Fibroblast of the conjunctiva (primary cell): ENCODE data around the gene TTC8.
A peak's percentile ranks its signal among the peaks of the same experiment; 100 is the strongest.
"Not testable (repeated sequence)": the region's sequence is repeated elsewhere in the genome, so short reads cannot be mapped to it uniquely, and the experiment has no call there.

Experiments used
- DNase-seq: peaks from one replicate; pipeline ENCODE4 v3.0.0-alpha.2; 2010; ENCODE audit warnings: low read depth

The TTC8 gene

DNA sequence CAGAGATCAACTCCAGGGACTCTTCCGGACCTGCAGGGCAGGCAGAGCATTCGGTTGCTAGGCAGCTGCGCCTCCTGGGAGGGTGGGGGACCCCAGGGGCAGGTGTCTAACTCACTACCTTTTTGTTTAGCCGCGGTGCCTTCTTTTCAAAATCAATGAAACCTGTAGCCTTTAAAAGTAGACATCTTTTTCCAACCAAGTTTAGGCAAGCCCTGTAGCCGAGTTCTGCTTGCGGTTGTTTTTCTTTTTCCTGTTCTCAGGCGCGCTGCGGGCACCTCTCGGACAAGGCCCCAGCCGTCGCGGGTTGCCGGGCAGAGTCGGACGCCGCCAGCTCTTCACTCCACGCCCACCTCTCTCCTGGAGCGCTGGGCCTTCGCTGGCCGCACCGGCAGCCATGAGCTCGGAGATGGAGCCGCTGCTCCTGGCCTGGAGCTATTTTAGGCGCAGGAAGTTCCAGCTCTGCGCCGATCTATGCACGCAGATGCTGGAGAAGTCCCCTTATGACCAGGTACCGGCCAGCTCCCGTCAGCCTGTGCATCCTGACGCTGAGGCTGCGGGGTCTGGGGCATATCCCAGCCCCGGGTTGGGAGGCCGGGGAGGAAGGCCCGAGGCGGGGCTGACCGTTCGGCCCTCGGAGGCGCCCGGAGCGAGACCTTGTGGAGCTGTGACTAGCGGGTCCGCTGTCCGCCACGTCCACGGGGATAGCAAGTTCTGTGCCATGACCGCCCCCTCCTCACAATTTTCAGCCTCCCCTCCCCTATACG is at the start of gene TTC8:
TSS of gene TTC8 (plus strand) at position 338 of the 764 bp plus-strand sequence. CDS start at position 395, 57 bp downstream.
- DNase-seq: peak; percentile 81

DNA sequence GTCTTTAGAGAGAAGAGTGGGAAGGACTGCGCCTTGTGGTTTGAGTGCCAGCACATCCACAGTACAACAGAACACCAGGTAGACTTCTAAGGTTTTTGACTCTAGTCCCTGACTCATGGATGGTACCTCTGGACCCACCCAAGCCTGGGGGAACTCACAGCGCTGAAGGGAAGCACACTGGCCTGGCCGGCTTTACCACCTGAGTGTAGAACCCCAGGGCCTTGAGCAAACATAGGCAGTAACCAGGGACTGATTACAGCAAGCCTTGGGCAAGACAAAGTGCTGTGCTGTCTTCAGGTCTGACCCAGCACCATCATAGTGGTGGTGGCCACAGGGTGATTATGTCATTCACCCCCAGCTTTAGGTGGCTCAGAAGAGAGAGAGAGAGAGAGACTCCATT is 48.9 kb upstream of the TTC8 start:
- DNase-seq: no peak

DNA sequence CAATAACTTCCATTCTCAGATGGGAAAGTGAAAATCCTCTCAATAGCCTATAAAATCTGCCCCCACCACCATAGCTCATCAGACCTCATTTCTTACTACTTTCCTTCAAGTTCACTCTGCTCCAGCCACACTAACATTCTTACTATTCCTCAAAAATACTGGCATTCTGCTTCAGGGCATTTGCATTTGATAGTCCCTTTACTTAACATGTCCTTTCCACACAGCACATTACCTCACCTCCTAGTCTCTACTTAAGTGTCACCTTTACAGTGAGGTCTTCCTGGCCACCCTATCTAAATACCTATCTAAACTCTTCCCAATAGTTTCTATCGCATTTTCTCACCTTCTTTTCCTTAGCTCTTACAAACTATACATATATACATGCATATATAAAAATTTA is 38.5 kb upstream of the TTC8 start:
- no peak for DNase-seq

DNA sequence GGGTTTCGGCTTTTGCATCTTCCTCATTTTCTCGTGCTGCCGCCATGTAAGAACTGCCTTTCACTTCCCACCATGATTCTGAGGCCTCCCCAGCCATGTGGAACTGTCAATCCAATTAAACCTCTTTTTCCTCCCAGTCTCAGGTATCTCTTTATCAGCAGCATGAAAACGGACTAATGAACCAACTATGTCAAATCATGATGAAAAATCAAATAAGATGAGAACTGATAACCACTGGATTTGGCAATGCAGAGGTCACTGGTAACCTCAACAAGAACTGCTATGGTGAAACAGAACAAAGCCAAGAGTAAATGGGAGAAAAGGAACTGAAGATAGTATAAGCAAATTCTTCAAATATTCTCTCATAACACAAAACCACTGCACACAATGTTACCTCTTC is 37.7 kb upstream of the TTC8 start:
- DNase-seq: no peak

DNA sequence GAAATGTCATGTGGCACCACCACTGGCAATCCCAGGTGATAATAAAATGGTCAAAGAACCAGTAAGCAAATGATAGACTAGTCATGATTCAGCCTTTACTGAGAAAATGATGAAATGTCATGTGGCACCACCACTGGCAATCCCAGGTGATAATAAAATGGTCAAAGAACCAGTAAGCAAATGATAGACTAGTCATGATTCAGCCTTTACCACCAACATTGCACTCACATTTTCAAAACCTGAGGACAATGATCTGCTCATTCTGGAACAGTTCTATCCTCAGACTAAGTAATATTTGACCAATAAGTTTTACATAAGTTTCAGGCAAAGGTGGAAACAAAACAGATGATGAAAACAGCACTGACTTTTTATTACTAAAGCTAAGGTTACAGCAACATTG is 34.9 kb upstream of the TTC8 start:
- DNase-seq: not testable (repeated sequence)

DNA sequence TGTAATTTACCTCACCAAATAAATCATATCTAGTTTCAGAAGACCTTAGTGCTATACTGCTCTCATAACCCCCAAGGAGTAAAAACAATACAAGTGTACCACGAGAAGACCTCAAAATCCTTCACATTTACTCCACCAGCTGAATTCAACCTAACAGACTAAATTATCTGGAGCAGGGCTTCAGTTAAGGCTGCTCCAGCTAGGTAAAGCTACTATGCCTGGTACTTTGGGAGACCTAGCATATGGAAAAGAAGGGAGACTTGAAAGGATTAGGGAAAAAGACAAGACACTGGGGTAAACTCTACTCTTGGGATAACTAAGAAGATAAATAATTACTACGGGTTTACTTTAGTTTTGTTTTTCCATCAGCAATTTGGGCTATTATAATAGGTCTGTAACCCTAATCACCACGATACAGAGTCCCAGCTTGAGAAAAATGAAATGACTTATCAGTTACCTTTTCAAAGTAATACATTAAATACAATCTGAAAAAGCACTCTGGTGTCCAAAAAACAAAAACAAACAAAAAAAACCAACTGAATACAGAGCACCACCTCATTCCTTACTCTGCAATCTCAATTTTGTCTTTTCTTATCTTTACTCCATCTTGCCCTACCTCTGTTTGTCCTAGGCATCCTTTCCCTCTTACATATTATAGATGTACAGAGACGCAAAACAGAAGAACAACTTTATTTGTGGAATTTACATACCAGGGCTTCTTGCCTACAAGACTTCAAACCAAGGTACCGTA is 33.8 kb upstream of the TTC8 start:
- DNase-seq: no peak

DNA sequence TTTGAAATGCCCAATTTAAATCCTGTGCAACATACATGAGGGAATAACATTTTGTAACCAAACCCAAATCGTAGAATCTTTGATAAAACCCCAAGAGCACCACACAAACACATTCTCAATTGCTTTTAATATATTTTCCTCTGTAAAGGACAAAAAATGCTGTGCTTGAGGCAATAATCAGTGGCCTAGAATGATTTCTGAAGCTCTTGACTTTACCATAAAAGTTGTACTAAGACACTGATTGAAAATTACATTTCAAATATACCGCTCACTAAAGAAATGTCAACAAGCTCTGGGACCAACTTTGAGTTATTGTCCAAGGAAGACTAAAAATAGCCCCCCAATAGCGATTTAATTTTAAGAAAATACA is 33.2 kb upstream of the TTC8 start:
- no peak for DNase-seq

DNA sequence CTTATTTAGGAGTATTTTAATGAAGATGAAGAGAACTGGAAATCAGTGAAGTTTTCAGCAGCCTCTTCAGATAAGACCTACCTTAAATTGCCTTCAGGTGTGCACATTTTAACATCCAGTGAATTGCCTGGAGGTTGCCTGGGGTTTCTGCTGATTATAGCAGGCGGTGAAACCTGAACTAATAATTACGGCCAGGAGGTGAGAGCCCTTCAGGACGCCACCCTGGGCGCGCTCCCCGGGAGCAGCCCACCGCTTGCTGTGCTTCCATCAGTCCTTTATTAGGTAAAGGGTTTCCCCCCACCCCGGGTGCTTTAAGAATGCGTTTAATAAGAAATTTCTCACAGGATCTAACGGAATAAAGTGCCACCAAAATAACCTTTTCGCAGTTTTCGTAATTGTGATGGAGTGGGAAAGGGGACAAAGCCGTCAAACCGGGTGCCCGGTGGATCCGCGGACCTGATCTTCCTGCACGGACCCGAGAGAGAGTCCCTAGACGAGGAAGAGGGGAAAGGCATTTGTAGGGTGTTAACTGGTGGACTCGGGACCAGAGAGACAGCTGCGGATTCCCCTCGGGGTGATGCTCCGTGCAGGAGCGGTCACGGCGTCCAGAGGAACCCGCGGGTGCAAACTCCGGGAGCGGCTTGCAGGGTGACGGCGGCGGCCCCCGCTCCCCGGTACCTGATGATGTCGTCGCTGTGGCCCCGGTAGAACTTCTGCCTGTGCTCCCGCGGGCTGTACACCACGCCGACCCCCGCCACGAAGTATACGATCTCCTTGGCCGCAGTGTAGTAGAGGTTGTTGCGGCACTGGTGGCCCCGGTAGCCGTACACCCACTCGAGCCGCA is 32.6 kb upstream of the TTC8 start:
- no peak for DNase-seq

DNA sequence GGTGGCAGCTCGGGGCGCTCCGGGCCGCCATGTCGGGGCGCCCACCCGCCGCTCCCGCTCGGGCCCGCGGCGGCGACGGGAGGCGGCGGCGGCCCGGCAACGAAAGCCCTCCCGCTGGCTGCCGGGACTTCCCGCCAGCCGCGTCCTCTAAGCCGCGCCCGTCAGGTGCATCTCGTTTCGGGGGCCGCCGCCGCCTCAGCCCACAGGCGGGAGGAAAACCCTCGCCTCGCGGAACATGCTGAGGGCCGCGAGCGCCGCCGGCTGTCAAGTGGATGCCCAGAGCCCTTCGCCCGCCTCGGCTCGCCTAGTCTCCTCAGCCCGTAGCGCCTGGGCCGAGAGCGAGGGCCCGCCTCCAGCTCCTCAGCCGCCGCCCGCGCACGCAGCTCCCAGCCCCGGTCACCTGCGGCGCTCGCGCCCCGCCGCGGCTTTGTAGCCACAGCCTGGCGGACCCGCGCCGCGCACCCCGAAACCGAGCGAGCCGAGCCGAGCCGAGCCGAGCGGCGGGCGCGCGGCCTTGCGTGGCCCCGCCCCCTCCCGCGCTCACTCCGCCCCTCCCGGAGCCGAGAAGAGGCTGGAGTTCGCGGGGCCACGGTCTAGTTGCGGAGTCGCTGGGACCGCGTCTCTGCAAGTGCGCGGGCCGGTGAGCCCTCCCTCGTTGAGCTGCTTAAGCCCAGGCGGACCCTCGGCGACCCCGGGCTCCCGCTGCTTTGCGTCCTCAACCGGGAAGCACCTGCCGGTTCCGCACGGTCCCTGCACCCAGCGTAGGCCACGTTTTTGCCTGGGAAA is 31.8 kb upstream of the TTC8 start, which contains the start of gene EML5:
TSS of gene EML5 (minus strand) at position 481 of the 786 bp plus-strand sequence. CDS start at position 31, 450 bp downstream.
- peak; percentile 10 for DNase-seq

DNA sequence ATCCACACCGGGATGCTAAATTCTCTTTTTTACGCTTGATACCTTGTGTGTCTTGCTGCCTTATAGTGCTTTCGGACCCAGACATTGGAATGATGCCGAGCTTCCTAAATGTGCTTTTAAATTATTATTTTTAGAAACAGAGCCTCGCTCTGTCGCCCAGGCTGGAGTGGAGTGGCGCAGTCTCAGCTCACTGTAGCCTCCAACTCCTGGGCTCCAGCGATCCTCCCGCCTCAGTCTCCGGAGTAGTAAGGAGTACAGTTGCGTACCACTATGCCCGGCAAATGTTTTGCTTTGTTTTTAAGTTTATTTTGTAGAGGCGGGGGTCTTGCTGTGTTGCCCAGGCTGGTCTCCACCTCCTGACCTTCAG is 31.2 kb upstream of the TTC8 start:
- DNase-seq: no peak

DNA sequence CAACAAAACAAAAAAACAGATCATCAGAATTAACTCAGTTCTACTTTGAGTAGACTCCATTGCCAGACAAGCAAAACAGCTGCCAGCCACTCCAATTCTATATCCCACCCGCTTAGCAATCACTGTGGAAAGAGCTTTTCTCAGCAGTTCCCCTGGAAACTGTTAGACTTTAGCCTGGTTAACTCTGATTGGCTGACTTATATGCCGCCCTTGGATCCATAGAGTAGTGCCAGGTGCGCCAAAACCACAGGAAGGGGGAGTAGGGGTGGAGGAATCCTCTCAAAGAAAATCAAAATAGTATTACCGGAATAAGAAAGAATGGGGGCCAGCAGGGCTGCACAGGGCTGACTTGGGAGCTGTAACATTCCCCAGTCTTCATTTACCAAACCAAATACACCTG is 26.3 kb upstream of the TTC8 start:
- no peak for DNase-seq

DNA sequence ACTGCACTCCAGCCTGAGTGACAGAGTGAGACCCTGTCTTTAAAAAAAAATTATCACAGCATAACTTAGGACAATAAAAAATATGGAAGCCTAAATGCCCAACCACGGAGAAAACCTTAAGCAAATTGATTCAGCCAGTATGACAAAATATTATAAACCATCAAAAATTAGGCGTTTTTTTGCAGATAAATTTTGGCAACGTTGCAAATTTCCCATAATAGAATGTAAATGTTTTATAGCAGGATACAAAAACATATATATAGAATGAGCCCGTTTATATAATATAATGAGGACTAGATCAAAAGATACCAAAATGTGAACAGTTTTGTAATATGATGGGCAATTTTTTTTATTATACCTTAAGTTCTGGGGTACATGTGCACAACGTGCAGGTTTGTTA is 24.9 kb upstream of the TTC8 start:
- no peak for DNase-seq

DNA sequence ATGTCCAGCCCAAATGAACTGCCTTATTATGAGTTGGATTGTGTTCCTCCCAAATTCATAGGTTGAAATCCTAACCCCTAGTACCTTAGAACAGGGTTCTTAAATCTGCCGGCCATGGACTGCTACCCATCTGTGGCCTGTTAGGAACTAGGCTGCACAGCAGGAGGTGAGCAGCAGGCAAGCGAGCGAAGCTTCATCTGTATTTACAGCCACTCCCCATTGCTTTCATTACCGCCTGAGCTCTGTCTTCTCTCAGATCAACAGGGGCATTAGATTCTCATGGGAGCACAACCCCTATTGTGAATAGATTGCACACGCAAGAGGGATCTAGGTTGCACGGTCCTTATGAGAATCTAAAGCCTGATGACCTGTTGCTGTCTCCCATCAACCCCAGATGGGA is 21.9 kb upstream of the TTC8 start:
- no peak for DNase-seq

DNA sequence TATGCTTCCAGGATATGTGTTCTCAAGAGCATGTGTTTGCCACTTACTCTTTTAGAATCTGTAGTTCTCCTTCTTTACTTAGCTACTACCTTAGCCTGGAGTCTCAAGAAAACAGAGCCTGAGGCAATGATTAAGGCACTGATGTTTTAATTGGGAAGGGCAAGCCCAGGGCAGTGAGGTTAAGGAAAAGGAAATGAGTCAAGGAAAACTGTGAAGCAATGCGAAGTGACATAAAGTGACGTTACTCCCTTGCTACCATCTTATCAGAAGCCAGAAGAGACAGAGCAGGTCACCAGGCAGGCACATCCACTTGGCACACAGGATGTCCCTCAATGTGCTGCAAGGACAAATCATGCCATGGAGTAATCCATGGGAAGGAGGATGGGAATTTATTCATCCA is 20.4 kb upstream of the TTC8 start:
- no peak for DNase-seq

DNA sequence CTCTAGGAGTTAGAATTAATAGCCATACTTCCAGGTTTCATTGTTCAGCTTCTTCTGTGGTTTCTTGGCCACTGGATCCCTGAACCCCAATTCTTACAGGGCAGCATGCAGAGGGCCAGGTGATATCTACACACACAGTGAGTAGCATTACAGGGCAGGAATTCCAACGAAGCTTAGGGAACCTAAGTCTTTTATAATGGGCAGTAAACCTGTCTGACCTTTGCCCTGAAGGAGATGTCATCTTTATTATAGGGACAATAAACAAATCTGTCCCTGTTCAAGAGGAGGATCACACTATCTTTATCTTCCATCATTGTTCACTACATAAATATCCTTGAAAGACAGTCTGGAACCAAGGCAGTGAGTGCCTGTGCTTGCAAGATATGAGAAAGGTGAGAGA is 20.0 kb upstream of the TTC8 start:
- no peak for DNase-seq

DNA sequence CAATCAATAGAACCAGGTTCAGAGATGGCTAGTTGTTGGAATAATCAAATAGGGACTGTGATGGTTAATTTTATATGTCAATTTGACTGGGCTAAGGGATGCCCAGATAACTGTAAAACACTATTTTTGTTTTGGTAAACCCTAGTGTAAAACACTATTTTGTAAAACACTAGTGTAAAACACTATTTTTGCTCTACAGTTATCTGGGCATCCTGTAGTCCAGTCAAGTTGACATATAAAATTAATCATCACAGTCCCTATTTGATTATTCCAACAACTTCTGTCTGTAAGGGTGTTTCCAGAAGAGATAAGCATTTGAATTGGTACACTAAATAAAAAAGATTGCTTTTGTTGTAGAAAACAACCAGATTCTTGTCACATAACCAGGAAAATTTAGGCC is 16.1 kb upstream of the TTC8 start:
- DNase-seq: no peak

DNA sequence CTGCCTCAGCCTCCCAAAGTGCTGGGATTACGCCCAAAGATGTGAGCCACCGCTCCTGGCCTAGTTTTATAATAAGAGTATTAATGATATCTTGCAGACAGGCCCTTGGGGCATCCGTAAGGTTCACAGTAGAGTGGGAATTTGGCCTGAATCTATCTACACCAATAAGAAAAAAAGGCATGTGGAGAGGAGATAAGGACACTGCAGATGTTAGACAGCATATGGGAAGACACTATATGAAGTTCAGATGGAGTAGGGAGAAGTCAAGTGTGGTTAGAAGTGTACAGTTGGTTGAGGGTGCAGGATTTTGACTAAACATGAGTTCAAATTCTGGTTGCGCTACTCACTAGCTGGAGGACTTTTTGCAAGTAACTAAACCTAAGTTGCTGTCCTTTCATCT is 8.5 kb upstream of the TTC8 start:
- no peak for DNase-seq

DNA sequence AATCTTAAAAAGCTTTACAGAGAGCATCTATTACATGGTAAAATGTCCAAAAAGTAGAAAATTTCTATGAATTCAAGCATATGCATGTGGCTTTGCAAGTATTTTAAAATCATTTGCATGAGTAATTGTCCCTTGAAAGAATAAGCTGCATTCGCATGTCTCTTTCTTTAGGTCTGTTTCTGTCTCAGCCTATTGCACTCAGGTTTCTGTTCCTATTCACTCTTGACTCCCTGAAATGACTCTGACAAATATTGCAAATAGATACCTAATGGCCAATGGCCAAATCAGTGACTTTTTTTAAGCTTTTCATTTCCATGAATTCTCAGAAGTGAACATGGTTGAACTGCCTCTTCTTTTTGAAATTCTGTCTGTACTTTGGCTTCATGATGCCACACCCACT is 6.4 kb upstream of the TTC8 start:
- no peak for DNase-seq

DNA sequence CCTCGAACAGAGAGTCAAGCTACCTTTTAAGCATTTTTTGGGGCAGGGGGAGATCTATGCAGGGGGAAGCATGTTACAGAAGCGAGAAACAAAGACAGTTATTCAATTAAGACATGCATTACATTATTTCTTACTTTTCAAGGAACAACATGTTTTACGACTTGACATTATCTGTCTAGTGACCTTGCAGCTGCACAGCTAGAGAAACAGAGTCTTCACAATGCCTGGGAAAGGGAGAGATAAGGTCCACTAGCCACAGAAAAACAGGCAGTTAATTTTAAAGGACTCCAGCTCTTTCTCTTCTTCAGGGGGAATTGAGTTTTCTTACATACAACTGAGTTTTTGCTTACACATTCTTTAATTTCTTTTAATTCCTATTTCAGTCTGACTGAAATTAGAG is 4.8 kb upstream of the TTC8 start:
- not testable (repeated sequence) for DNase-seq

DNA sequence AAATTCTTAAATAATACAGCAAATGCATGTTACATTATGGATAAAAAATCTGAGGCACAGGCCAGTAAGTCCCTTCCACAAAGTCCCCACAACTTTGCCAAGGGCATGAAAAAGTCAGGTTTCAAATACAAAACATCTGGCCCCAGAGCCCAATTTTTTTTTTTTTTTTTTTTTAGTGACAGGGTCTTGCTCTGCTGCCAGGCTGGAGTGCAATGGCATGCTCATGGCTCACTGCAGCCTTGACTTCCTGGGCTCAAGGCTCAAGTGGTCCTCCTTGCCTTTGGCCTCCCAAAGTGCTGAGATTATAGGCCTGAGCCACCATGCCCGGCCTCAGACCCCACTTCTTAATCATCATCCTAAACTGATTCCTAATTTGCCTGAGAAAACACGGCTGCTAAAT is 3.1 kb upstream of the TTC8 start:
- no peak for DNase-seq

DNA sequence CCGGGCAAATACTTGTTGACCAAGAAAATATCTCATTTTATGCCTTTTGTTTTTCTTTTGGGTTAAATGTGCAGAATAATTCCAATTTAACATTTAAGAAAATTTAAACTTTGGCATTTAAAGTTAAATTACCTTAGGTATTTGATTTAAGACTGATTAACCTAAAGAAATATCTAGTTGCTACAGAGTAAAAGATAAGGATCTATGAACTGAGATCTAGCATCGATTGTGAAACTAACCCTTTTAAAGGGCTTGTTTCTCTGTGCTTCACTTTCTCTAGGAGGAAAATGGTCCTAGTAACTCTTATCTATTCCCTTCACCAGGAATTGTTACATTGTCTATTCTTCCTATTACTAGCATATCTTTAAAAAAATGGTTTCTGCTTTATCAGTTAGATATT is 2.6 kb upstream of the TTC8 start:
- DNase-seq: no peak

DNA sequence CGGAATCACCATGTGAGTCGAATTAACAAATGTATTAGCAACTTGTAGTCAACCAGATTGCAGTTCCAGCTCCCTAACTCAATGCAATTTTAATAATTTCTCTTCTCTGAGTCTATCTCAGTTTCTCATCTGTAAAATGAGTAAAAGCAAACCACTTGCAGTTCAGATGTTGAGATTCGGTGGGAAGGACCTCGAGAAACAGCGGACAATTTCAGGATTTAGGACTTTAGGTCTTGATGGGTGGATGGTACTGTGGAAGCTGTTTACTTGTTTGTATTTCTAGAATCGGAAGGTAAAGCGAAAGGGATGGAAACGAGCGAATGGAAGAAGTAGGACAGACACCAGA is 510 bp upstream of the TTC8 start:
- no peak for DNase-seq
